NCI-H524 treated with DMSO at 0.1 percent for 48 hours (cell line): ENCODE results near the gene WIPF3.

Experiments
- DNase-seq: peaks from one replicate; lab custom pipeline; 2025; lab: John Stamatoyannopoulos, UW

Gene WIPF3

GRCh38 chr7:29806208-29806994 is at the start of gene WIPF3:
Gene WIPF3 (plus strand): TSS chr7:29806508. CDS start chr7:29834725, 28,217 bp downstream.
- no peak for DNase-seq

- DNase-seq: no peak
These were observed 43.0 kb upstream of the WIPF3 start for GRCh38 chr7:29763266-29763665.

GRCh38 chr7:29764227-29764626 is 42.1 kb upstream of the WIPF3 start:
- DNase-seq: no peak

GRCh38 chr7:29765490-29765889 is 40.8 kb upstream of the WIPF3 start:
- no peak for DNase-seq

GRCh38 chr7:29770371-29770770 is 35.9 kb upstream of the WIPF3 start:
- DNase-seq: no peak

GRCh38 chr7:29771081-29771816 is 35.1 kb upstream of the WIPF3 start:
- no peak for DNase-seq

GRCh38 chr7:29779017-29779416 is 27.3 kb upstream of the WIPF3 start:
- no peak for DNase-seq

GRCh38 chr7:29780346-29780745 is 26.0 kb upstream of the WIPF3 start:
- DNase-seq: no peak

- no peak for DNase-seq
These were observed 22.6 kb upstream of the WIPF3 start for GRCh38 chr7:29783671-29784070.

- no peak for DNase-seq
These were observed 12.8 kb upstream of the WIPF3 start for GRCh38 chr7:29793507-29793906.

GRCh38 chr7:29794959-29795629 is 11.2 kb upstream of the WIPF3 start:
- peak; percentile 93 for DNase-seq

- no peak for DNase-seq
These were observed 10.4 kb upstream of the WIPF3 start for GRCh38 chr7:29795696-29796580.

GRCh38 chr7:29797112-29797944 is 9.0 kb upstream of the WIPF3 start:
- DNase-seq: no peak

GRCh38 chr7:29798422-29798821 is 7.9 kb upstream of the WIPF3 start:
- no peak for DNase-seq

GRCh38 chr7:29801929-29802328 is 4.4 kb upstream of the WIPF3 start:
- DNase-seq: no peak

- DNase-seq: no peak
These were observed 1.3 kb upstream of the WIPF3 start for GRCh38 chr7:29805031-29805430.

- DNase-seq: no peak
These were observed 461 bp upstream of the WIPF3 start for GRCh38 chr7:29805886-29806207.

- no peak for DNase-seq
These were observed 910 bp downstream of the WIPF3 start for GRCh38 chr7:29806995-29807841.

- no peak for DNase-seq
These were observed 1.9 kb downstream of the WIPF3 start for GRCh38 chr7:29808075-29808801.
